ENCODE data around the gene CERCAM.
A peak's percentile ranks its signal among the peaks of the same experiment; 100 is the strongest.

CERCAM gene, protein sequence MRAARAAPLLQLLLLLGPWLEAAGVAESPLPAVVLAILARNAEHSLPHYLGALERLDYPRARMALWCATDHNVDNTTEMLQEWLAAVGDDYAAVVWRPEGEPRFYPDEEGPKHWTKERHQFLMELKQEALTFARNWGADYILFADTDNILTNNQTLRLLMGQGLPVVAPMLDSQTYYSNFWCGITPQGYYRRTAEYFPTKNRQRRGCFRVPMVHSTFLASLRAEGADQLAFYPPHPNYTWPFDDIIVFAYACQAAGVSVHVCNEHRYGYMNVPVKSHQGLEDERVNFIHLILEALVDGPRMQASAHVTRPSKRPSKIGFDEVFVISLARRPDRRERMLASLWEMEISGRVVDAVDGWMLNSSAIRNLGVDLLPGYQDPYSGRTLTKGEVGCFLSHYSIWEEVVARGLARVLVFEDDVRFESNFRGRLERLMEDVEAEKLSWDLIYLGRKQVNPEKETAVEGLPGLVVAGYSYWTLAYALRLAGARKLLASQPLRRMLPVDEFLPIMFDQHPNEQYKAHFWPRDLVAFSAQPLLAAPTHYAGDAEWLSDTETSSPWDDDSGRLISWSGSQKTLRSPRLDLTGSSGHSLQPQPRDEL

DNA sequence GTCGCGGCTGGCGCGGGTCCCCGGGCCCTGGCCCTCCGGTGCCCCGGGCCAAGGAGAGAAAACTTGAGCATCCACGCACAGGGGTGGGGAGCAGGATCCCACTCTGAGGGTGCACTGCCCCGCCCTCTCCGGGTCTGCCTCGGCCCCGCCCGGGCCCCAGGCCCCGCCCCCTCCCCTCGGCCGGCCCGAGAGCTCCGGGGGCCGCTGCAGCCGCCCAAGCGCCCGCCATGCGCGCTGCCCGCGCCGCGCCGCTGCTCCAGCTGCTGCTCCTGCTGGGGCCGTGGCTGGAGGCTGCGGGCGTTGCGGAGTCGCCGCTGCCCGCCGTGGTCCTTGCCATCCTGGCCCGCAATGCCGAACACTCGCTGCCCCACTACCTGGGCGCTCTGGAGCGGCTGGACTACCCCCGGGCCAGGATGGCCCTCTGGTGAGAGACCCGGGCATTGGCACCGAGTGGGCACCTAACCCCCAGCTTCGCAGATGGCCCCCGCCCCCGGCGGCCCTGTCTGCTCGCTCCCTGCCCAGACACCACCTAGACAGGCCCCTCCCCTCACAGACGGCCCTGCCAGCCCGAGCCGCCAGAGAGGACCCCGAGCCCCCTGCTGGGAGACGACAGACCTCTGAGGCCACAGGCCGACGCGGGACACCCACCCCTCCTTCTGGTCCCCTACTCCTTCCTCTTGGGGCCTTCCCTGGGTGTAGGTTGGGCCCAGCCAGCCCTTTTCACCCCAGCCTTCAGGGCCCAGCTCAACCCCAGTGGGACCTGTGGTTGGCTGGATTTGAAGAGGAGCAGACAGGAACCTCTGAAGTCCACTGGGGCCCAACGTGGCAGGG, at the start of gene CERCAM:
TSS of gene CERCAM (plus strand) at position 207 of the 831 bp plus-strand sequence. CDS start at position 228, 21 bp downstream.
- DNase-seq: peak; percentile 43

- DNase-seq: no peak
Measured at GRCh38 chr9:128371630-128372117, 49.0 kb upstream of the CERCAM start.

DNA sequence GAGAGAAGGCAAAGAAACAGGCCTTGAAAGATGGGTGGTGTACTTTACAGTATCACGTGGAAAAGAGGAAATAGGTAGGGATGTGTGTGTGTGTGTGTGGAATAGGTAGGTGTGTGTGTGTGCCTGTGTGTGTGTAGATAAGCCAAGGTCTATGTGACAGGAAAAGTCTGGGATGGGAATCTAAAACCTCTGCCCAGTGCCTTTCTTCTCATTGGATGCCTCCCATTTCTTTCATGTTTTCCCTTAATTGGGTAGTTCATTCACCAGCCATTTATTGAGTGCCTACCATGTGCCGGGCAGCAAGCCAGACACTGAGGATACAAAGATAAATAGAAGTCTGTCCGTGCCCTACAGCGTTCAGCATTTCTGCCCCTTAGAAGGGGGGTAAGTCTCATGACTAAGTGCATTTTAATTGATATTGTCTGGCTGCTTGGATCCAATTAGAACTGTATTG, 48.4 kb upstream of the CERCAM start:
- DNase-seq: no peak

- no peak for DNase-seq
Measured at GRCh38 chr9:128372784-128373183, 47.9 kb upstream of the CERCAM start.

DNA sequence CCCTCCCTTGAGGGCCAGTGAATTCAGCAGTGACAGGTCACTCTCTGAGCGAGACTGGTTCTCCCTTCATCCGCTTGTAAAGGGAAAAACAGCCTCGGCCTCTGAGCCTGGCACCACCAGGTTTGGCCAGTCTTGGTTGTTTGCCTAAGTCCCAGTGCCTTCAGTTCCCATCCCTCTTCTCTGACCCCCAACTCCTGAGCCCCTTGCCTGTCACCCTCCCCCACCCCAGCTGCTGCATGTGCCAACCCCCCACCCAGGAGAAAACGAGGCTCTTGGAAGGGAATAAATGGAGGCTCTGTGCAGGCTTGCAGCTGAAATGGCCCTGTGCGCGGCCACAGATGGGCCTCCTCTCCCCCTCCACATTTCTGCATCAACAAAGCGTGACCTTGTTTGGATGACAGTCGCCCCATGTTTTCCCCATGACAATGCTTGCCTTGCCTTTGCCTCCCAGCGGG, 46.4 kb upstream of the CERCAM start:
- no peak for DNase-seq

GRCh38 chr9:128375865-128376264, 44.8 kb upstream of the CERCAM start:
- DNase-seq: no peak

DNA sequence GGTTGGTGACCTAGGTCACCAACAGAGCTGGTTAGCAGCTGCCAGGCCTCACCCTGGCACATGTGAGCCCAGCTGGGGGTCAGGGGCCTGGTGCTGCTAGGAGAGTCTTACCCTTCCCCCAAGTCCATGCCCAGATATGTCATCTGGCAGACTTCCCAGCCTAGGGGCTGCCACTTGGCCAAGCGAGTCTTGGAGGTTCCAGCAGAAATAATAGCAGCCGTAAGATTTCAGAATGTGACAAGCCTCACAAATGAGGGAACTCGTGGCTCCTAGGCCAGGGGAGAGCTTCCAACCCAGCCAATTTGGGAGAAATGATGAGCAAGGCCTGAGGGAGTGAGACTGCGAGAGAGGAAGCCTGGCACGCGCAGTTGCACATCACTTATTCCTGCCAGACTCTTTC, 38.4 kb upstream of the CERCAM start:
- no peak for DNase-seq

DNA sequence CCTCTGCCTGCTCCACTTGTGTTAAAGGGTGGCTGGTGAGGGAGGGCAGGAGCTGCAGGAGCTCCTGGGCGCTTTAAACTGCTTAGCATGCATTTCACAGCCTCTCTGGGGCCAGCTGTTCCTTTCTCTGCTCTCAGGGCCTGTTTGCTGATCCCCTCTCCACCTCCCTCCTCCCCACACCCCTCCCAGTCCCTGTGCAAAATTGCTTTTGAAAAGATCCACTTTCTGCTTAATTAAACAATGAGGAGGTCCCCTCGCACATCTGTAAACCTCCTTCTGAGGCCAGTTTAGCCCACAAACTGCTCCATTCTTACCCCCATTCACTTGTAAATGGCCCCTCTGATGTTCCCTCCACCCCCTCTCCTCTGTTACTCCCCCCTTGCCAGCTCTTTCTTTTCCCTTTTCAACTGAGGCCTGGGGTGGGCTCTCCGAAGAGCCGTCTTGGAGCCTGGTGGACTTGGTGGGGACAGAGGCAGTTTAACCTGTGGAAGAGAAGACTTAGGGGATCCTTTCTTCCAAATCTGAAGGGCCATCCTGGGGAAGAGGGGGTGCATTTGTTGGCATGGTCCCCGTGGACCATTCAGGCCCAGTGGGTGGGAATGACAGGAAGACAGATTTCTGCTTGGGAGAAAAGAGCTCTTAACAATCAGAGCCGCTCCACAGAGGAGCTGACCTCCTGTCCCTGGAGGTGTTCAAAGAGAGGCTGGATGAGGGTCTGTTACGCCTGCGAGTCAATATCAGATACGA, 37.5 kb upstream of the CERCAM start:
- DNase-seq: no peak

DNA sequence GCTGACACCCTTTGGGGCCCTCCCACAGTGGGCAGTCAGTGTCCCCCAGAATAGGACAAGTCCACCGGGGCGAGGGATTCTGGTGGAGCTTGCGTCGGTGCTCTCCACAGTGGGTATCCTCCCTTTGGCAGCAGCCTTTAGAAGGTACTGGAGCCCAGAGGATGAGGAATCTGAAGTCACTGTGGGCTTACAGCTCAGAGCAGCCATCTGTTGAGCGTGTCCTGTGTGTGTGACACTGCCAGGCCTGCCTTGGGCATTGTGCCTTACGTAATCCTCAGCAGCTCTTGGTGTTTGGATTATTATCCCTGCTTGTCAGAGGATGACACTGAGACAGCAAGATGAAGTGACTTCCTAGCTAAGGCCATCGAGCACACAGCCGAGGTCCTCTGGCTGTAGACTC, 36.9 kb upstream of the CERCAM start:
- DNase-seq: no peak

DNA sequence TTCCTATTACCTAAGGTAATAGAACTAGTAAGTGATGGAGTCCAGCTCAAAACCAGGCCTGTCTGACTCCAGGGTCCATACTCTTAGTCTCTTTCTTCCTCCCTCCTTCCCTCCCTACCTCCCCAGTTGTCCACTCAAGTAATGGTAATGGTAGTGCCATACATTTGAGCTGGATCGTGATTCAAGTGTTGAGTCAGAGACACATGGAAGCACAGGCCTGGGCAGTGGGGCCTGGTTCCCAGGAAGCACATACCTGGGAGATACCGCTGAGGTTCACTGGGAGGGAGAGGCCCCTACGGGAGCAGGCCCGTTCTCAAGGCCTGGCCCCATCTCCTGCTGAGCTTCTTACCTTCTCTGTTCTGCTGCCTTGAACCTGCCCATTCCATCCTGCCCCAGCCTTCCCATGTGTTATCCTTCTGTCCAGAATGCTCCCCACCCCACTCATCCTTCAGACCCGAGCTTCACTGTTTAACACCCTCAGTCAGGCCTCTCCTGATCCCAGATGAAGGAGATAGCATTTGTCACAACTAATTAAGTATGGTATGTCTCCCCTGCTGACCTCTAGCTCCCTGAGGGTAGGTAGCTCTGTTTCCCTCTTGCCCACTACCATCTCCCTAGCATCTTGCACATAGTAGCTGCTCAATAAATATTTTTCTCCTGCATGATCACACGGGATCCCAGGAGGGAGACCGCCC, 35.7 kb upstream of the CERCAM start:
- DNase-seq: no peak

- DNase-seq: no peak
Measured at GRCh38 chr9:128385496-128386460, 34.9 kb upstream of the CERCAM start.

DNA sequence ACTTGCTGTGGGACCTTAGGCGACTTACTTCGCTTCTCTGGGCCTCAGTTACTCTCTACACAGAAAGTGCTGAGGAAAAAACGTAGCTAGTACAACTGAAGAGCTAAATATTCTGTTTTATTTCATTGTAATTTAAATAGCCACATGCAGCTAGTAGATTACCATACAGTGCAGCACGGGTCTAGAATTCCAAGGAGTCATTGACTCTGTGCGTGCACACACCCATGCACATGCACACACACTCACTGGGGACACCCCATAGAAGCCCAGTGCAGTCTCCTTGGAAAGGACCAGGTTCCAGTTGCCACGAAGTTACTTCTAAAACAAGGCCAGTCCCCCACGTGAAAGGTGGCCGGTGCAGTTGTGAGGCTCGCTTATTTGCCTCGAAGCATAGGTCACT, 32.5 kb upstream of the CERCAM start:
- no peak for DNase-seq

DNA sequence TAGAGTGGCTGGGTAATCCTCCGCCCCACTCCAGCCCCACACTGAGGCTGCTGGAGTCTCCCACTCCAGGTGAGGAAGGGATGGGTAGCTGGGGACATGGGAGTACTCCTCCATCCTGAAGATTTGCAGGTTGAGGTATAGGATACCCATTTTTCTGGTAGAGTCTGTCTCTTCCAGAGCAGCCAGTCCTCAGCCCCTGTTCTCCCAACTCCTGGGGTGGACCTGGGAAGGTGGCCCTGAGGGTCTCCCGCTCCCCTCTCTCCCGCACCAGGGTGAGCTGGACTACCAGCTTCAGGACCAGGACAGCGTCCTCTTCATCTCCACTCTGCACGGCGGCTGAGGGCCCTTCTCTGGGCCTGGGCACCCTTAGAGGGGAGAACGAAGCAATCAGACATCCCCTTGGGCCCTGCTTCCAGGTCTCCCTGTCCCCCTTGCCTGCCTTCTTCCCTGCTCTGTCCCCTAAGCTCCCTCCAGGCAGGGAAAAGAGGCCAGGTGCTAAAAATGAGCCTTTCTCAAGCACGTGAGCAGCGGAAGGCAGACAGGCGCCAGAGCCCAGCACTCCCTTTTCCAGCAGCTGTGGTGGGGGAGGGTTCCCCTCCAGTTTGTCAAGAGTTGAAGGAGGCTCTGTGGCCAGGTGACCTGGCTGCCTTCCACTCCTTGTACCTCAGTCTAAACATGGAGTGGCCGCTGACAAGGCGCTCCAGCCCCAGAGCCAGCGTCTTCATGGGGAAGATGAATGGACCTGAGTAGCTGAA, 31.1 kb upstream of the CERCAM start:
- DNase-seq: no peak

DNA sequence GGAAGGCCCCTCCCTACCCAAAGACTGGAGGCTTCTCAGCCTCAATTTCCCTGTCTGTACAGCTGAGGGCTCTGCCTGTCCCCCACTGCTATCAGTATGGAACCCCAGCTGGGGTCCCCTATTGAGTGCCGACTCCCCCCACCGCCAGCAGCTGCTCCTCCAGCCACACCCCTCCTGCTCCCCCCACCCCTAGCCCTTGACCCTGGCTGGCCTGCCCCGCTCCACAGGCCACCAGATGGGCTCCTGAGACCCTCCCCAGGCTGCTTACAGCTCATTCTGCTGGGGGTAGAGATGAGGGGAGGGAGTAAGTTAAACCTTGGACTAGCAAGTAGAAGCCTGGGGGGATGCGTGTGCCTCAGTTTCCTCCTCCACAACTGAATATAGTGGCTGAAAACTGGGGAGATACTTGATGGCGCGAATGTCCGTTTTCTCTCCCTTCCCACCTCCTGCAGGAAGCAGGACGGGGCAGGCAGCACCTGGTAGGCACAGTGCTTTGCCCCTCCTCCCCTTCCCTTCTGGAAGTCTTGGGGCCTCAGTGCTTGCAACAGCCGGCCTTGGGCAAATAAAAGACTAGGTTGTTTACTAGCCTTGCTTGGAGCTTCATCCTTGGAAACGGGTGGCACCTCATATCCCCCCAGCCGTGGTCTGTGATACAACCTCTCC, 30.4 kb upstream of the CERCAM start:
- no peak for DNase-seq

- no peak for DNase-seq
Measured at GRCh38 chr9:128390813-128391711, 29.6 kb upstream of the CERCAM start.

DNA sequence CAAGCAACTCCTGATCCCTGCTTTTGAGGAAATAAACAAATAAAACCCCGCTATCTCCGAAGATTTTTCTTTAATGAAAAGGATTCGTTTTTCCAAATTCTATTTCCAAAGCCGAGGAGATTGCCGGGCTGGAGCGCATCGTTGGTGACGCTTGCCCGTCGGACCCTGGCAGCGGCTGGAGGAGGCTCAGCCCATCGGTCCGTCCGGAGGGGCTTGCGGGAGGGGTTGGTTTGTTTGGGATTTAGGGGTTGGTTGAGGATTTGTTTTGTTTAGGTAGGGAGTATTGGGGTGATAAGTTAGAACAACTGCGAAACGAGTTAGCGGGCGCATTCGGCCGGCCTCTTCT, 28.7 kb upstream of the CERCAM start:
- DNase-seq: no peak

DNA sequence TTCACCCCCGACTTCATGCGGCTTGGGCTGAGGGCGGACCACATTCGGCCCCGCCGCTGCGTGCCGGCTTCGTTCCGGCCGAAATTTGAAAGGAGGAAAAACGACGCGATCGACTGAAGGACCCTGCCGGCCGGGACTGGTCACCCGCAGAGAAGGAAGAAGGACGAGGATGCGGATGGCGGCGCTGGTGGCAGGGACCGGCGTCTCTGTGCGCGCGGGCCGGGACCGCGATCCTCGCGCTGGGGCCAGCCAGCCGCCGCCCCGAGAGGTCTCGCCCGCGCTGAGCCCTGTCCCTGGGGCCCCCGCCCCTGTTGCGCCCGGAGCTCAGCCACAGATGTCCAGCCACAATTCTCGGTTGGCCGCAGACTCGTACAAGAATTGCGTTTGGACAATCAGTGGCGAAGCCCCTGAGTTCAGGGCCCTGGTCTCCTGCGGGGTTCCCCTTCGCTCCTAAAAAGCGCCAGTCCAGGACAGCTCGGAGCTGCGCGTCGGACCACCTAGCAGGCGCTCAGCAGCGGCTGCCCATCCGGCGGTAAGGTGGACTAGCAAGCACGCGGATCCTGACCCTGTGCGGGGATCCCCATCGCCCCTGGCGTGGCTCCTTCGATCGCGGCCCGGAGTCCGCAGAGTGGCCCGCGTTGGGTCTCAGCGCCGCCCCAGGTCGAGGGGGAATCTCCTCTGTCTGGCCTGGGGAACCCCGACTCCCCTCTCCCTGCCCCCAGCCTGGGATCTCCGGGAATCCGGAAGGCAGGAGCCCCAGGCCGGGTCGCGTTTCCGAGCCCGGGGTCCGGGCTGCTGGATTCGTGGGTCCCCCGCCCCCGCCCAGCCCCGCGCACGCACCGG, 28.1 kb upstream of the CERCAM start:
- no peak for DNase-seq

Data from stimulated activated naive CD4-positive, alpha-beta T cell treated with Interleukin-2 at 50 U/mL for 16 hours (primary cell).